Loucy (cell line): ENCODE measurements around the gene F7.

Experiments used
- H2AFZ ChIP-seq: fragments of 200-600 bp; sonication (generic); 2 replicates; pipeline ENCODE4 v1.6.0; 2016; ENCODE audit warnings: antibody characterized with exemption, mild to moderate bottlenecking, low read length, moderate library complexity
- H3F3A ChIP-seq: fragments of 200-600 bp; 2 replicates; pipeline ENCODE4 v1.6.0; 2016; ENCODE audit warnings: antibody characterized with exemption, low read depth, mild to moderate bottlenecking
- H3K27me3 ChIP-seq: fragments of 200-600 bp; sonication (generic); 2 replicates; pipeline ENCODE4 v1.6.1; 2014; ENCODE audit warnings: low read length, mild to moderate bottlenecking; ENCODE audit not compliant: insufficient read depth, poor library complexity, severe bottlenecking
- H3K36me3 ChIP-seq: fragments of 200-600 bp; sonication (generic); 2 replicates; pipeline ENCODE4 v1.6.1; 2016; ENCODE audit warnings: low read length; ENCODE audit not compliant: insufficient read depth
- H3K4me1 ChIP-seq: fragments of 200-600 bp; sonication (generic); 2 replicates; pipeline ENCODE4 v1.5.1; 2014; ENCODE audit warnings: low read length, mild to moderate bottlenecking; ENCODE audit not compliant: insufficient read depth, poor library complexity, severe bottlenecking
- H3K4me2 ChIP-seq: fragments of 200-600 bp; sonication (generic); 2 replicates; pipeline ENCODE4 v1.6.0; 2014; ENCODE audit warnings: antibody characterized with exemption, low read length, low read depth, mild to moderate bottlenecking; ENCODE audit not compliant: poor library complexity, severe bottlenecking
- H3K4me3 ChIP-seq: fragments of 200-600 bp; sonication (generic); 2 replicates; pipeline ENCODE4 v1.5.1; 2014; ENCODE audit warnings: low read length, mild to moderate bottlenecking, mixed read lengths; ENCODE audit not compliant: poor library complexity, severe bottlenecking
- H3K79me2 ChIP-seq: fragments of 200-600 bp; sonication (generic); 2 replicates; pipeline ENCODE4 v1.6.1; 2014; ENCODE audit warnings: low read length; ENCODE audit not compliant: insufficient read depth
- H3K9ac ChIP-seq: fragments of 200-600 bp; sonication (generic); 2 replicates; pipeline ENCODE4 v1.6.0; 2014; ENCODE audit warnings: mild to moderate bottlenecking, low read depth, low read length, moderate library complexity; ENCODE audit not compliant: poor library complexity, severe bottlenecking
- H3K9me2 ChIP-seq: fragments of 200-600 bp; sonication (generic); replicated peaks from 2 replicates; pipeline ENCODE4 v1.6.1; 2016; ENCODE audit warnings: low read depth, low read length, mixed read lengths
- H3K9me3 ChIP-seq: fragments of 200-600 bp; sonication (generic); 2 replicates; pipeline ENCODE4 v1.6.1; 2014; ENCODE audit warnings: mild to moderate bottlenecking, antibody characterized with exemption, low read length, low read depth; ENCODE audit not compliant: insufficient read depth
- H4K20me1 ChIP-seq: fragments of 200-600 bp; sonication (generic); 2 replicates; pipeline ENCODE4 v1.6.0; 2014; ENCODE audit warnings: antibody characterized with exemption, low read length, mild to moderate bottlenecking; ENCODE audit not compliant: insufficient read depth, poor library complexity, severe bottlenecking
- CTCF ChIP-seq: fragments of 200-600 bp; sonication (generic); conservative IDR thresholded peaks from 2 replicates; pipeline ENCODE4 v1.5.1; 2014; ENCODE audit warnings: mild to moderate bottlenecking, antibody characterized with exemption, low read length
- EZH2phosphoT487 ChIP-seq: fragments of 200-600 bp; IDR thresholded peaks from 2 replicates; pipeline ENCODE4 v1.6.1; 2018; ENCODE audit warnings: antibody characterized with exemption, mild to moderate bottlenecking, moderate library complexity, borderline replicate concordance

Gene F7

GRCh38 chr13:113126265-113127150 lies 20.9 kb downstream of the F7 start:
- Histone ChIP-seq H3K79me2 (no peaks in the 10 kb centered on the region), H3K9me2 (no peaks in the 10 kb centered on the region), H3K9me3 (no peaks in the 10 kb centered on the region), H3K4me3 (no peak overlapping the region), H3K4me1 (no peaks in the 10 kb centered on the region), H3K27me3 (no peaks in the 10 kb centered on the region), H3F3A (no peaks in the 10 kb centered on the region), H3K36me3 (no peaks in the 10 kb centered on the region), H2AFZ (no peak overlapping the region), H3K9ac (no peak overlapping the region), H4K20me1 (no peaks in the 10 kb centered on the region), H3K4me2 (no peak overlapping the region)
- TF ChIP-seq CTCF (no peak), EZH2phosphoT487 (no peak)

DNA sequence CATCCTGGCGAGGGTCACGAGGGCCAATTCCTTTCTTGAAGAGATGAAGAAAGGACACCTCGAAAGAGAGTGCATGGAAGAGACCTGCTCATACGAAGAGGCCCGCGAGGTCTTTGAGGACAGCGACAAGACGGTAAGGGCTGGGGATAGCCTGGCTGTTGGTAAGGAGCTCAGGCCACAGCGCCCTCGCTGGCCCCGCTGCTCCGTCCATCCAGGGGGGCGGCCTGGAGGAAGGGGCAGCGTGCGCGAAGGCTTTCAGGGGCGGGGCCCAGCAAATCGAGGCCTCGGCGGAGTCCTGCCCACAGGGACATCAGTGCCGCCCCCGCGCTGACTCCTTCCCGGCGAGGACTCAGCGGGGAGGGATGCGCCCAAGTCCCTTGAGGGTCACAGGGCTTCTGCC lies 23.9 kb downstream of the F7 start:
- no peaks in the 10 kb centered on the region for H3K36me3 ChIP-seq
- no peak overlapping the region for H3K4me2 ChIP-seq
- H3K4me1 ChIP-seq: no peaks in the 10 kb centered on the region
- no peak overlapping the region for H3K9ac ChIP-seq
- H2AFZ ChIP-seq: no peak overlapping the region
- H3F3A ChIP-seq: no peaks in the 10 kb centered on the region
- H3K9me3 ChIP-seq: no peaks in the 10 kb centered on the region
- no peaks in the 10 kb centered on the region for H3K79me2 ChIP-seq
- H3K27me3 ChIP-seq: no peaks in the 10 kb centered on the region
- no peaks in the 10 kb centered on the region for H3K9me2 ChIP-seq
- TF ChIP-seq EZH2phosphoT487: no peak
- no peak for TF ChIP-seq CTCF
- H4K20me1 ChIP-seq: no peaks in the 10 kb centered on the region
- no peak overlapping the region for H3K4me3 ChIP-seq

- H3K4me3 ChIP-seq: no peak overlapping the region
- no peaks in the 10 kb centered on the region for H3K79me2 ChIP-seq
- no peaks in the 10 kb centered on the region for H3K36me3 ChIP-seq
- TF ChIP-seq EZH2phosphoT487 (no peak), CTCF (no peak)
- H3K27me3 ChIP-seq: no peaks in the 10 kb centered on the region
- H2AFZ ChIP-seq: no peak overlapping the region
- H3K9me3 ChIP-seq: no peaks in the 10 kb centered on the region
- no peaks in the 10 kb centered on the region for H4K20me1 ChIP-seq
- no peaks in the 10 kb centered on the region for H3K9me2 ChIP-seq
- no peaks in the 10 kb centered on the region for H3K4me1 ChIP-seq
- no peaks in the 10 kb centered on the region for H3F3A ChIP-seq
- no peak overlapping the region for H3K9ac ChIP-seq
- no peak overlapping the region for H3K4me2 ChIP-seq
Observed at GRCh38 chr13:113129921-113130750, 24.5 kb downstream of the F7 start.
